K562 (cell line): ENCODE data around the gene DMWD. TPM values are rescaled to one million over a fixed set of nuclear protein-coding genes. Genes with fewer than 3 reads are reported as not detected.

Experiments used
- CHD1 ChIP-seq: fragments of 200-600 bp; sonication (generic); IDR thresholded peaks from one replicate; pipeline ENCODE4 v1.6.1; 2012; ENCODE audit warnings: mild to moderate bottlenecking, moderate library complexity, low read length, inconsistent platforms
- FOSL1 ChIP-seq: fragments of 200-800 bp; sonication (Bioruptor generic); conservative IDR thresholded peaks from 2 replicates; pipeline ENCODE4 v1.6.1; 2016; ENCODE audit warnings: missing genetic modification characterization, missing compliant biosample characterization
- KLF10 ChIP-seq: fragments of 250-450 bp; sonication (Bioruptor Pico); IDR thresholded peaks from 2 replicates; pipeline ENCODE4 v1.6.1; 2021; ENCODE audit warnings: matching md5 sums
- MEF2D ChIP-seq: conservative IDR thresholded peaks from 2 replicates; pipeline ENCODE4 v1.6.1; 2016; ENCODE audit warnings: low read depth, missing genetic modification characterization, missing compliant biosample characterization
- NBN ChIP-seq: fragments of 450-650 bp; IDR thresholded peaks from 2 replicates; pipeline ENCODE4 v1.6.1; 2016; ENCODE audit warnings: low read depth, mild to moderate bottlenecking
- PRPF4 ChIP-seq: fragments of 200-400 bp; formaldehyde crosslinking; IDR thresholded peaks from one replicate; pipeline ENCODE4 v1.6.1; 2017; ENCODE audit warnings: low read length, low read depth, mild to moderate bottlenecking; ENCODE audit not compliant: insufficient read depth, poor library complexity, severe bottlenecking
- TAF7 ChIP-seq: fragments of 450-650 bp; IDR thresholded peaks from 2 replicates; pipeline ENCODE4 v1.6.1; 2016; ENCODE audit warnings: missing genetic modification characterization, missing compliant biosample characterization
- ZC3H4 ChIP-seq: sonication (generic); formaldehyde crosslinking; IDR thresholded peaks from 2 replicates; pipeline ENCODE4 v1.9.0; 2021; ENCODE audit warnings: missing genetic modification reagents, borderline replicate concordance
- ZC3H8 ChIP-seq: fragments of 450-650 bp; IDR thresholded peaks from 2 replicates; pipeline ENCODE4 v1.6.1; 2017
- ZFPM2 ChIP-seq: fragments of 250-450 bp; sonication (Bioruptor Pico); IDR thresholded peaks from 2 replicates; pipeline ENCODE4 v1.5.1; 2022; ENCODE audit warnings: mild to moderate bottlenecking
- ZNF239 ChIP-seq: fragments of 250-450 bp; sonication (Bioruptor Pico); IDR thresholded peaks from 2 replicates; pipeline ENCODE4 v1.4.0; 2020; ENCODE audit warnings: mild to moderate bottlenecking
- ZNF445 ChIP-seq: fragments of 250-450 bp; sonication (Bioruptor Pico); IDR thresholded peaks from 2 replicates; pipeline ENCODE4 v1.4.0; 2020; ENCODE audit warnings: low read depth, mild to moderate bottlenecking, moderate library complexity
- ZNF584 ChIP-seq: fragments of 200-800 bp; sonication (Bioruptor generic); IDR thresholded peaks from 2 replicates; pipeline ENCODE4 v1.6.1; 2016; ENCODE audit warnings: low read depth, mild to moderate bottlenecking, missing genetic modification characterization, missing compliant biosample characterization
- ZNF589 ChIP-seq: fragments of 200-800 bp; sonication (Bioruptor generic); IDR thresholded peaks from 2 replicates; pipeline ENCODE4 v1.6.1; 2016; ENCODE audit warnings: low read depth, missing genetic modification characterization, missing compliant biosample characterization
- ZNF644 ChIP-seq: fragments of 200-800 bp; sonication (Bioruptor generic); IDR thresholded peaks from 2 replicates; pipeline ENCODE4 v1.6.1; 2016; ENCODE audit warnings: low read depth, missing genetic modification characterization, missing compliant biosample characterization
- polyA plus RNA-seq, 8 experiments: library from polyadenylated mRNA; depleted of rRNA in 4 of 8; stranded (reverse) in 5 of 8; unstranded in 3 of 8; fragments of >200 nt; fragmentation: Nextera tagmentation in 2 of 8; fragmentation: Illumina TruSeq in 1 of 8; extraction: Ambion mirVana in 2 of 8; extraction: Trizol in 1 of 8; gene quantifications; 2 replicates each; pipeline versions ENCODE4 v1.2.1 to v1.2.3, GENCODE V29; 2011 to 2014; ENCODE audit warnings: inconsistent platforms in 1 of 8, missing spikeins in 1 of 8
- total RNA-seq, 7 experiments: library from RNA; depleted of rRNA in 6 of 7; stranded (reverse); fragments of >200 nt in 6 of 7; fragmentation: Illumina TruSeq in 2 of 7; extraction: Trizol in 2 of 7; gene quantifications; 2 replicates each; pipeline versions ENCODE4 v1.2.1 to v1.2.3, GENCODE V29; 2011 to 2021; ENCODE audit warnings: low replicate concordance in 1 of 7
- TF ChIP-seq, protein P1 (sequence below): fragments of 250-450 bp; sonication (Bioruptor Pico); IDR thresholded peaks from 2 replicates; pipeline ENCODE4 v1.4.0; 2020; ENCODE audit warnings: mild to moderate bottlenecking, moderate library complexity
- TF ChIP-seq, protein P2 (sequence below): fragments of 250-450 bp; sonication (Bioruptor Pico); IDR thresholded peaks from 2 replicates; pipeline ENCODE4 v1.8.0; 2022; ENCODE audit warnings: moderate library complexity, mild to moderate bottlenecking, inconsistent platforms
- TF ChIP-seq, protein P3 (sequence below): fragments of 450-650 bp; IDR thresholded peaks from 2 replicates; pipeline ENCODE4 v1.6.1; 2017; ENCODE audit warnings: antibody characterized with exemption, mild to moderate bottlenecking
- TF ChIP-seq, protein P4 (sequence below): fragments of 450-650 bp; IDR thresholded peaks from one replicate; pipeline ENCODE4 v1.6.1; 2018; ENCODE audit warnings: mild to moderate bottlenecking, moderate library complexity; ENCODE audit not compliant: partially characterized antibody

Gene DMWD
- total and polyA plus RNA-seq, 9 of the 15 experiments (the other 6 are each of a cell fraction or from before 2014, with no cell fraction given) = 4.7 to 54.6 (median 19.0) TPM

DNA sequence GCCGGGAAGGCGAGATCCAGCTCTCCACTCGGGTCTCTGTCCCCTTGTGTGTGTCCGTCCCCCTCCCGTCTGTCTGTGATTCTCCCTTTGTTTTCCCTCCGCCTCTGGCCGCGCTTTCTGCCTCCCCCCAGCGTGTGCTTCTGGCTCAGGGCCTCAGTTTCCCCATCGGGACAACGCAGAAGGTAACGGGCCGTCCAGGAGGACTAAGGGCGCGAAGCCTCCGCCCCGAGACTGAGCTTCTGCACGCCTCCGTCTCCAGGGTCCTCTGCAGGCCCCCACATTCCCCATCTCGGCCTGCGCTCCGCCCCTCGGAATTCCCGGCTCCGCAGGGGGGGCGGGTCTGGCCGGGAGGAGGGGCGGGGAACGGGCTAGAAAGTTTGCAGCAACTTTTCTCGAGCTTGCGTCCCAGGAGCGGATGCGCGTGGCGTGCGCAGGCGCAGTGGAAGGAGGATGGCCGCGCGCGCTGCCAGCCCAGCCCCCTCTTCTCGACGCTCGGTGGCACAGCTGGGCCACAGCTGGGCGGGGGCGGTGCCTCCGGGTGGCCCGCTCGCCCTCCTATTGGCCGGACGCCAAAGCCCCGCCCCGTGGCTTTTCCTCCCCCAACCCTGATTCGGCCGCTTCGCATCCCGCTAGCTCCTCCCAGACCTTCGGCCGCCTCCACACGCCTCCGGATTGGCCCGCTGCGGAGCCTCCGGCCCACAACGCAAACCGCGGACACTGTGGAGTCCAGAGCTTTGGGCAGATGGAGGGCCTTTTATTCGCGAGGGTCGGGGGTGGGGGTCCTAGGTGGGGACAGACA lies 23.5 kb downstream of the DMWD start, which contains the start of gene SIX5 (continued):
- TF ChIP-seq ZC3H8 (no peak), NBN (peak; percentile 60; the same call in 1 of the 2 replicates), ZFPM2 (CRISPR knock-in tag) (no peak), ZNF589 (CRISPR knock-in tag) (no peak), PRPF4 (peak; percentile 58), ZC3H4 (CRISPR knock-in tag) (no peak; the same call in 1 of the 2 replicates), CHD1 (no peak), MEF2D (tag) (no peak), FOSL1 (tag) (no peak), ZNF584 (CRISPR knock-in tag) (no peak), KLF10 (no peak), ZNF445 (CRISPR knock-in tag) (no peak), TAF7 (tag) (peak; percentile 49; the same call in 1 of the 2 replicates), ZNF644 (no peak), ZNF239 (CRISPR knock-in tag) (no peak)
- TF ChIP-seq, protein P1, sequence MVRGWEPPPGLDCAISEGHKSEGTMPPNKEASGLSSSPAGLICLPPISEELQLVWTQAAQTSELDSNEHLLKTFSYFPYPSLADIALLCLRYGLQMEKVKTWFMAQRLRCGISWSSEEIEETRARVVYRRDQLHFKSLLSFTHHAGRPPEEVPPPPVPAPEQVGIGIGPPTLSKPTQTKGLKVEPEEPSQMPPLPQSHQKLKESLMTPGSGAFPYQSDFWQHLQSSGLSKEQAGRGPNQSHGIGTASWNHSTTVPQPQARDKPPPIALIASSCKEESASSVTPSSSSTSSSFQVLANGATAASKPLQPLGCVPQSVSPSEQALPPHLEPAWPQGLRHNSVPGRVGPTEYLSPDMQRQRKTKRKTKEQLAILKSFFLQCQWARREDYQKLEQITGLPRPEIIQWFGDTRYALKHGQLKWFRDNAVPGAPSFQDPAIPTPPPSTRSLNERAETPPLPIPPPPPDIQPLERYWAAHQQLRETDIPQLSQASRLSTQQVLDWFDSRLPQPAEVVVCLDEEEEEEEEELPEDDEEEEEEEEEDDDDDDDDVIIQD (CRISPR knock-in tag) = no peak
- TF ChIP-seq, protein P2, sequence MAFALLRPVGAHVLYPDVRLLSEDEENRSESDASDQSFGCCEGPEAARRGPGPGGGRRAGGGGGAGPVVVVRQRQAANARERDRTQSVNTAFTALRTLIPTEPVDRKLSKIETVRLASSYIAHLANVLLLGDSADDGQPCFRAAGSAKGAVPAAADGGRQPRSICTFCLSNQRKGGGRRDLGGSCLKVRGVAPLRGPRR (CRISPR knock-in tag) = no peak
- TF ChIP-seq, protein P3, sequence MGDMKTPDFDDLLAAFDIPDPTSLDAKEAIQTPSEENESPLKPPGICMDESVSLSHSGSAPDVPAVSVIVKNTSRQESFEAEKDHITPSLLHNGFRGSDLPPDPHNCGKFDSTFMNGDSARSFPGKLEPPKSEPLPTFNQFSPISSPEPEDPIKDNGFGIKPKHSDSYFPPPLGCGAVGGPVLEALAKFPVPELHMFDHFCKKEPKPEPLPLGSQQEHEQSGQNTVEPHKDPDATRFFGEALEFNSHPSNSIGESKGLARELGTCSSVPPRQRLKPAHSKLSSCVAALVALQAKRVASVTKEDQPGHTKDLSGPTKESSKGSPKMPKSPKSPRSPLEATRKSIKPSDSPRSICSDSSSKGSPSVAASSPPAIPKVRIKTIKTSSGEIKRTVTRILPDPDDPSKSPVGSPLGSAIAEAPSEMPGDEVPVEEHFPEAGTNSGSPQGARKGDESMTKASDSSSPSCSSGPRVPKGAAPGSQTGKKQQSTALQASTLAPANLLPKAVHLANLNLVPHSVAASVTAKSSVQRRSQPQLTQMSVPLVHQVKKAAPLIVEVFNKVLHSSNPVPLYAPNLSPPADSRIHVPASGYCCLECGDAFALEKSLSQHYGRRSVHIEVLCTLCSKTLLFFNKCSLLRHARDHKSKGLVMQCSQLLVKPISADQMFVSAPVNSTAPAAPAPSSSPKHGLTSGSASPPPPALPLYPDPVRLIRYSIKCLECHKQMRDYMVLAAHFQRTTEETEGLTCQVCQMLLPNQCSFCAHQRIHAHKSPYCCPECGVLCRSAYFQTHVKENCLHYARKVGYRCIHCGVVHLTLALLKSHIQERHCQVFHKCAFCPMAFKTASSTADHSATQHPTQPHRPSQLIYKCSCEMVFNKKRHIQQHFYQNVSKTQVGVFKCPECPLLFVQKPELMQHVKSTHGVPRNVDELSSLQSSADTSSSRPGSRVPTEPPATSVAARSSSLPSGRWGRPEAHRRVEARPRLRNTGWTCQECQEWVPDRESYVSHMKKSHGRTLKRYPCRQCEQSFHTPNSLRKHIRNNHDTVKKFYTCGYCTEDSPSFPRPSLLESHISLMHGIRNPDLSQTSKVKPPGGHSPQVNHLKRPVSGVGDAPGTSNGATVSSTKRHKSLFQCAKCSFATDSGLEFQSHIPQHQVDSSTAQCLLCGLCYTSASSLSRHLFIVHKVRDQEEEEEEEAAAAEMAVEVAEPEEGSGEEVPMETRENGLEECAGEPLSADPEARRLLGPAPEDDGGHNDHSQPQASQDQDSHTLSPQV = no peak
- TF ChIP-seq, protein P4, sequence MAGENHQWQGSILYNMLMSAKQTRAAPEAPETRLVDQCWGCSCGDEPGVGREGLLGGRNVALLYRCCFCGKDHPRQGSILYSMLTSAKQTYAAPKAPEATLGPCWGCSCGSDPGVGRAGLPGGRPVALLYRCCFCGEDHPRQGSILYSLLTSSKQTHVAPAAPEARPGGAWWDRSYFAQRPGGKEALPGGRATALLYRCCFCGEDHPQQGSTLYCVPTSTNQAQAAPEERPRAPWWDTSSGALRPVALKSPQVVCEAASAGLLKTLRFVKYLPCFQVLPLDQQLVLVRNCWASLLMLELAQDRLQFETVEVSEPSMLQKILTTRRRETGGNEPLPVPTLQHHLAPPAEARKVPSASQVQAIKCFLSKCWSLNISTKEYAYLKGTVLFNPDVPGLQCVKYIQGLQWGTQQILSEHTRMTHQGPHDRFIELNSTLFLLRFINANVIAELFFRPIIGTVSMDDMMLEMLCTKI = no peak
